Kasumi-1 (cell line): Measurements from ENCODE around the gene ZNF587B.
"Not testable (repeated sequence)": the region's sequence is repeated elsewhere in the genome, so short reads cannot be mapped to it uniquely, and the experiment has no call there.

Experiments
- DNase-seq, 2 experiments: peaks; one replicate each; lab custom pipeline; 2025; lab: John Stamatoyannopoulos, UW

ZNF587B gene

GRCh38 chr19:57830071-57830602 lies at the start of gene ZNF587B:
TSS of gene ZNF587B (plus strand) at chr19:57830299. CDS start at chr19:57830529, 230 bp downstream.
- no peak for DNase-seq

GRCh38 chr19:57786286-57786685 lies 43.8 kb upstream of the ZNF587B start:
- no peak for DNase-seq

- no peak for DNase-seq
Measured at GRCh38 chr19:57786906-57787305, 43.2 kb upstream of the ZNF587B start.

- no peak for DNase-seq
Measured at GRCh38 chr19:57788114-57788692, 41.9 kb upstream of the ZNF587B start.

GRCh38 chr19:57789288-57789687 lies 40.8 kb upstream of the ZNF587B start:
- no peak for DNase-seq

GRCh38 chr19:57796580-57796979 lies 33.5 kb upstream of the ZNF587B start:
- not testable (repeated sequence) for DNase-seq

- DNase-seq, result no peak
Measured at GRCh38 chr19:57800696-57801095, 29.4 kb upstream of the ZNF587B start.

GRCh38 chr19:57802269-57802668 lies 27.8 kb upstream of the ZNF587B start:
- no peak for DNase-seq

GRCh38 chr19:57803265-57803593 lies 26.9 kb upstream of the ZNF587B start:
- peak in 1 of 2 experiments; percentile 17 for DNase-seq

- DNase-seq, result peak; percentile 26 to 41
Measured at GRCh38 chr19:57803594-57804325, 26.3 kb upstream of the ZNF587B start.

GRCh38 chr19:57807541-57807940 lies 22.6 kb upstream of the ZNF587B start:
- no peak for DNase-seq

GRCh38 chr19:57810410-57811295 lies 19.4 kb upstream of the ZNF587B start:
- DNase-seq, result not testable (repeated sequence)

GRCh38 chr19:57812226-57812625 lies 17.9 kb upstream of the ZNF587B start:
- peak in 1 of 2 experiments; percentile 8 for DNase-seq

GRCh38 chr19:57812975-57813820 lies 16.9 kb upstream of the ZNF587B start:
- DNase-seq, result not testable (repeated sequence)

GRCh38 chr19:57813919-57814504 lies 16.1 kb upstream of the ZNF587B start:
- DNase-seq, result no peak

GRCh38 chr19:57814505-57815246 lies 15.4 kb upstream of the ZNF587B start, which contains the start of gene ZNF552:
TSS of gene ZNF552 (minus strand) at chr19:57814913. CDS start at chr19:57814743, 170 bp downstream.
- DNase-seq, result peak; percentile 95 to 97

GRCh38 chr19:57815247-57816075 lies 14.6 kb upstream of the ZNF587B start:
- no peak for DNase-seq

- DNase-seq, result no peak
Measured at GRCh38 chr19:57816652-57817051, 13.4 kb upstream of the ZNF587B start.

GRCh38 chr19:57817976-57818375 lies 12.1 kb upstream of the ZNF587B start:
- DNase-seq, result no peak
